Measurements from ENCODE around the gene MYBPC1.

The MYBPC1 gene

DNA sequence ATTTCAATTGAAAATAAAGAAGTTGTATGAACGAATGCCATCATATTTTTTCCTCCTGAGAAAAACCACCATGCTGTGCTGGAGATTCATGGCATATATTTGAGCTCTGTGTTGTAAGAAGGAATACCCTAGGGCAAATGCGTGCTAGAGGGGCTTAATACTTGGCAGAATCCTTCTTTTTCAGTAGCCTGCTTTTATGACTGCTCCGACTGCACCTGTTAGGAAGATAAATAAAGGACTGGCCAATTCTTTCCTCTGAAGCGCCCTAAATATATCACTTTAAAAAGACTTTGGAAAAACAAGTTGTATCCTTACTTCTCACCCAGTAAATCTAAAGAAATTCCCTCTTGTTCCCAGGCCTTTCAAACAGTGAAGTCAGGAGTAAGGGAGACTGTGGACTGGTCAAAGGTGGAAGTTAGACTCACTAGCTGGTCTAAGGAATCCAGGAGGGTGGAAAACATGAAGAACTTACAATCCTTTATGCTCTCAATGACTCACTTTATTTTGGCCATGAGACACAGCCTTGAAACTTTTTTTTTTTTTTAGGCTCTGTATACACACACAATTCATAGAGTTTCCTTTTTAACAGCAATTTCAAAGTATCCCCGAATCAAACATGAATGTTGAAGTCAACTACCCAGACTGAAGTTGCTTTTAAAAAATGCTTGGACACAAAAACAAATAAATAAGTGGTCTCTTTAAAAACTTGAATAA lies 5.2 kb downstream of the MYBPC1 start:
- no peak for DNase-seq

DNA sequence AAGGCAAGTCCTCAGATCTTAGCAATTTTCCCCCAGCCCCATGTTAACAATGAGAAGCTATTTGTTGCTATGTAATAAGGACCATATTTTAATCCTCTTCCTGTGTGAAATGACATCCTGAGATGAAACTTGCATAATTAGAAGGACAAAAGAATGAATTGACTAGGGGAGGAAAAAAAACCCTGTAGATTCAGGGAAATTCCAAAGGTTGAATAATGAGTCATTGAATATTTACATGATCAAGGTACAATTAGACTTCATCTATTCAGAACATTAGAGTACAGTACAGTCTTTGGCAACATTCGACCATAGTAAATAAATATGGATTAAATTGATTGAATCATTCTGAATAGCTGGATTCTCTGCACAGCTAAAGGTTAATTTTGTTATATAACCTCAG lies 9.4 kb downstream of the MYBPC1 start:
- DNase-seq, result no peak

DNA sequence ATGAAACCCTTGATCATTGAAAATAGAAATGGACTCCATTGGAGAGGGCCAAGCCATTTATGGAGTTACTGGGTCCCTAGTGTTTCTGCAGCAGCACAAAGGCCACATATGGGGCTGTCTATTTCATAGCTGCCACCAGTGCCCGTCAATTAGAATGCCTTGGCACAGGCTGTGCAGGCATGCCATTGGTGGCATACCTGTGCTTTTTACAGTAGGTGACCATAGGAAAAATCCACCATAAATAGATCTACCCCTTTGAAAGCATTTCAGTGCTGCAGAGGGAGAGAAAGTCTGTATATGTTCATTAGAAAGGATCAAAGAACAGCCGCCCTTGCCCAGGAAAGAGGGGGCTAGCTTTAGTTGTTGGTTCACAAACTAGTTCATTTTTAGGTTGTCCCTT lies 13.1 kb downstream of the MYBPC1 start:
- DNase-seq, result no peak

DNA sequence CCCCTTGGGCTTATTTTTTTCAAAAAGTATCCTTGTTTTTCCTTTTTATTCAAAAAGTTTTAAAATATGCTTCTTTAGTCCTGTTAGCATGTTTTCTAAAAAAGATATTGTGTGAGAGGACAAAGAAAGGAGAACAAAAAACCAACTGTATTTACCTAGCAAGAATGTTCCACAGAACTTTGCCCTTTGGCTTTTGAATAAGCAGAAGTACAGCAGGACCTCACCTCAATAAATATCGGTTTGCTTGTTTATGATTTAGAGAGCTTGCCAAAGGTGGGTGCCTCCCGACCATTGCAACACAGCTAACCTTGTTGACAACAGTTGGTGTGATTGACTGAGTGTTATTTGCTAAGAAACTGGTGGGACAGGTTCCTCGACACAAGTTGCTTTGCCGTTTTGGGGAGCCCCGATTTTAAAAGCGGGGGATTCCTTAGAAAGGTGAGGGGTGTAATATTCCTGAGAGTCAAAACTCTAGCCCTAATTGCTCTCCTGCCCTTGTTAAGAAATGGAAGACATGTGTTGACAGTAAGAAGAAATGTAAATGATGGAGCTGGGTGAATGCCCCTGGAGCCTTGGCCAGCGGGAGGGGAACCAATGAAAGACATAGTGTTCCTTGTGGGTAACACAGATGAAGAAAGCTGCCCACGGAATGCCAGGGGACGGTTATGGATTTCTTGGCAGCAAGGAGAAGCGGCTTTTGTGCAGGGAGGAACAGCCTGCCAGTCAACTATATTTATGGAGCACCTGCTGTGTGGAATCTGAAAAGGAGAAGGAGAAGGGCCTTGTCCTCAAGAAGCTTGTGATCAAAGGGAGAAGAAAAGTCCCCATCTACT lies 13.7 kb downstream of the MYBPC1 start:
- DNase-seq, result no peak

DNA sequence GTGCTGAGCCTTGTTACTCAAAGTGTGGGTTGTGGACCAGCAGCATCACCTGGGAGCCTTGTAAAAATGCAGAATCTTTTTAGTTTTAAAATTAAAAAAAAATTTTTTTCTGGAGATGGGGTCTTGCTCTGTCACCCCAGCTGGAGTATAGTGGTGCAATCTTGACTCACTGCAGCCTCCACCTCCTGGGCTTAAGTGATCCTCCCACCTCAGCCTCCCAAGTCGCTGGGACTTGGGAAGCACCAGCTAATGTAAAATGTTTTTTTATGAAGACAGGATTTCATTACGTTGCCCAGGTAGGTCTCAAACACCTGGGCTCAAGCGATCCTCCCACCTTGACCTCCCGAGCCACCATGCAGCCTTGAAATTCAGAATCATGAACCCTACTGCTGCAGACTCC lies 14.4 kb downstream of the MYBPC1 start:
- no peak for DNase-seq

DNA sequence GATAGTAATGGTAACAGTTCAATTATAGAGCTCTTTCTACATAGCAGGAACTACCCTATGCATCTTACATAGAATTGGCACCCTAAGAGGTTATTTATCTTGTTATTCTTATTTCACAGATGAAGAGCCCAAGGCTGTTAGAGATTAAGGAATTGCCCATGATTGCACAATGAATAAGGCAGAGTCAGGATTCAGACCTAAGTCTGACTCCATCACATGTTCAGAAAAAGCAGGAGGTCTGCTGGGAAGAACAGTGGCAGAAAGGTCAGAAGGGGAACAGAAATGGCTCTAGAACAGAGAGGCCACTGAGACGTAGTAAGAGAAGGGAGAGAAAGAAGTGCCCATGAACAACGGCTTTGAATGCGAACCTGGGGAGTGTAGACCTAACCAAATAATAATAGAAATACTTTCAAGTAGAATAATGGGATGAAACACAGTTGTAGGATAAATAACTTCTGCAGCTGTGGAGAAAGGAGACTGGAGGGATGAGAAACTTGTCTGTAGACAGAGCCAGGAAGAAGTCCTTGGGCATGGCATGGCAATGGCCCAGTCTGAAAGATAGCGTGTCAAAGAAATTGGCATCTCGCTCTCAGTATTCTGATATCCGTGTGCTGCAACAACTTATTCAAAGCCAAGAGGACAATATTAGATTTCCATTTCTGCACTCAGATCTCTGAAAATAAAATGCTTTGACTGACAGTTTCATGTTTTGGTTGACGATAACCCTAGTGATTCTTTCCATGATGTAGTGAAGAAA lies 17.6 kb downstream of the MYBPC1 start:
- DNase-seq, result no peak

DNA sequence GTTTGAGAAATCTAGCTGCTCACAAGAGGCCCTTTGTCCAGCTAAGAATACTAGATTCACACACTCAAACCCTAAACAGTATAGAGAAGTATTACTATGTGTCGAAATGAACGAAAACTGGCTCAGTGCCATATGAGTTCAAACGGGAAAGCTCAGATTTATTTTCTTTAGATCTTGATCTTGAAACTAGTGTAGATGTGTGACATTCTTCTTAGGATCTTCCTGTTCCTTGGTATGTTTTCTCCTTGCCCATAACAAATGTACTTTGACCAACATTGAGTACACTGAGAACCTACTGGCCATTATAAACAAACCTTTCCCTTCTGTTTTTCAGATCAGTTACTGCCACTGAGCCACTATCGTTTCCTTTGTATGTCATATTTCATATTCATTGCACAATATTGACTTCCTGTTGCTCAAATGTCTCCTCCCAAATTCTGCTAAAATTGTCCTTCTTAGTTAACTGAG lies 21.3 kb downstream of the MYBPC1 start:
- peak in 1 of 2 donors; percentile 30 for DNase-seq

DNA sequence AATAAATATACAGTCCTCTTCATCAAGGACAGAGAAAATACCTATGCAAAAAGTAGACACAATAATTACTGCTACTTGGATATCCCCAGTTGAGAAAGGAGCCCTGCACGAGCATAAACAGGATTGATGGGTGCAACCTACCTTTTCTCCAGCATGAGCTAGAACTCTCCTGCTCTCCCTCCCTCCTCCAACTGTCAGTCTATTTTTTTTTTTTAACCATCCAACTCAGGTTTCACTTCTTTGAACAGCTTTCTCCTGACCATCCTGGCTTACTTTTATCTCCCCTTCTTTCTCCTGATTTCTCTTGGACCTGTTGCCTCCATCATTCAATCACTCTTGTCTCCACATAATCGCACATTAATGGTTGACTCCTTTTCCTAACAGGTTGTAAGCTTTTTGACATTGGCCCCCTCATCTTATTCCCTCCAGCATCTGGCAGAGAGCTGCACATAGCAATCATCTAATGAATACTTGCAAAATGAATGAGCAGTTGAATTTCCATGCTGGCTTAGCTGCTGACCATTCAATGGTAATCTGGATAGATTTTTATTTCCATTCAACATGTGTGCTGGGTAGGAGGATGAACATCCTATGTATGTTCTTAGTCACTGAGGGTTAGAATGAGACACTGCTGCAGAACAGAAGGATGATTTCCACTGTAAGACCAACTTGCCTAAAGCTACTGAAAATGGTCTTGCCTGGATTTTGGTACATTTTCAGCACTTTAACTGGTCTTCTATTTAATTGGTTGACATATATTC lies 24.4 kb downstream of the MYBPC1 start:
- no peak for DNase-seq

DNA sequence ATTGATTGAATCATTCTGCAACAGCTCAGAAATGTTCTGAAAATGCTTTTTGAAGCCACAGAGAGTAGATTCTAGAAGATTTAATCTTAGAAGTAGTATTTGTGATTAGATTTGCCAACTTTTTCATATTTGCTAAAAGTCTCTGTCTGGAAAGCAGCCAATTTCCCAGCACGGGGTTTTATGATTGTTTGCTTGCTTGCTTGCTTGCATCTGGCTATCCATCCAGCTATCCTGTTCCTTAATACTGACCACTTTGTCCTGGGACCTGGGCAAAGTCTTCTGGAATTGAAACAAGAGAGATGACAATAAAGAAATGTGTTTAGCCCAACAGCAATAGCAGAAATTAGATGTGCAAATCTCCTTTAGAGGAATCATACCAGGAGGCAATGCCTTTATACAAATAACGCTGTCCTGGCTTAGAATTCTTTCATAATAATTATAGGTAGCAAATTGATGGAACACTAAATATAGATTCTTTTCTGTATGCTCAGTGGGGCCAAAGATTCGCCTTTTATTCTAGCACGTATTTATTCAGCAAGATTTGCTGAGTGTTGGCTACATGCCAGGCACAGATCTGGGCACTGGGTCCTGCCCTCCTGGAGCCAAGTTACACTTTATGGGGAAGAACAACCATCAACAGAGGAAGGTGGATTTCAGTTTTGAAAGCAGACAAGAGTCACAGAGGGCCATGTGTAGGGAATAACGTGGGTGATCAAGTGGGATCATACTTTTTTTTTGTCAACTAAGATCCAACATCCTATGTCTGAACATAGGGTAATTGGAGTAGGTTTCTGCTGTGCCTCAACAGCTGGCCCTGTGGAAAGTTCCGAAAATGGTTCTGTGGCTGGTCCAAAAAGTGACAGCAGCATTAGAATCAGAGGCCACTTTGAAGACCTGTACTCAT lies 25.3 kb downstream of the MYBPC1 start:
- no peak for DNase-seq

DNA sequence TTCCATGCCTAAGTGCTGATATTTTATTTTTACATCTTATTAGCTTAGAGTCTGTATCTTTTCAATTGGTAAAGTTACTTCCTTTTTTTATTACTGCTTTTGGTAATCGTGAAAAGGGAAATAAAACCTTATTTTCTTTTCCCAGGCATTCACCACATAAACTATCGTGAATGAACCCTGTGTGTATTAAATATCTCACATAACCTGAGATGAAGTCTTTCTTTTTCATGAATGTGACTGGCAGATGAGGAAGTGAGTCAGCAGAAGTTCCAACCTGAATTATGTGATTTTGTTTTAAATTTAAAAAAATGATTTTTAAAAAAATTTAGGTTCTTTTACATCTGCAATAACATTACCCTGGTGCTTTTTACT lies 26.0 kb downstream of the MYBPC1 start:
- no peak for DNase-seq

DNA sequence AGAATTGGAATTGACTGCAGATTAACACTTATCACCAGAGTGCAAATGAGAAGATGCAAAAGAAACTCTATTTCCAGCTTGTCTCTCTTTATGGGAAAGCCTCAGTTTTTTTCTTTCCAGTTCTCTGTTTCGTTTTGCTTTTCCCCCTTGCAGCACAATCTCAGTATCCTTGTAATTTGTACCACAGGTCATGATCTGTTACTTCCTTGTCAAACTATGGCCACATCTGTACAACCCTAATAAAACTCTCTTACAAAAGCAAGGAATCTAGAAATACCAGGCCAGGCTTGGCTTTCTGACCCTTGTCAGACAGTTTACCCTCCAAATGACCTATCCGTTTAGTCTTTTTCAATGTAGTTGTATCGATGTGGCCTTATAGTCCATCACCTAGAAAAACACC lies 33.9 kb downstream of the MYBPC1 start:
- no peak for DNase-seq

DNA sequence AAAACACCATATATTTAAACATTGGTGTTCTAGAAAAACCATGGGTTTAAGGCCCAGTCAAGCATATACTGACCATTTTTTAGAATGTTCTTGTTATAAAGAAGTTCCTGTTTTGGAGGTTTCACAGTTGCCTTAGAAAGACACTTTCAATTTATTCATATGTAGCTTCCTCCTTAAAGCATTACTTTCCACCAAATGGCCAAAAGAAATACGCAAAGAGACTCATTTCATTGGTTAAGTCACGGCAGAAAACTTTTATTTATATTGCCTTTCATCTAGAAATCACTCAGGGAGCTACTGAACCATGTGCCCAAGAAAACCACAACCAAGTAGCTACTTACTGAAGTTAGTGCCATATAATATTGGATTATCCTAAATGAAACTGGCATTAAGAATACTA lies 40.0 kb downstream of the MYBPC1 start:
- peak in 1 of 2 donors; percentile 9 for DNase-seq

DNA sequence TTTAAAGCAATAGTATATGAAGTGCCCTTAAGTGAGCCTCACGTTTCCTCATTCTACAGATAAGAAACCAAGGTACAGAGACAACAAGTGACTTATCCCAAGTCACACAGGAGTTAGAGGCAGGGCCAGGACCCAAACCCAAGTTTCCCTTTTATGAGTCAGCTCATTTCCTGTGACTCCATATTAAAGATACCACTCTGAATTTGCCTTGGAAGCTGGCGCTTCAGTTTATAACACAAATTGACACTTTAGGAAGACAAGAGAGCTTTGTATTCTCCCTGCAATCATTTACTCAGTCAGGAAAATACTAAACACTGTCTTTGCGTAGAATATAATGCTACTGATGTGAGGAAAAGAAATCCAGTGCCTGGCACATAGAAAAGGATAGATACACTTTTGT lies 43.2 kb downstream of the MYBPC1 start:
- no peak for DNase-seq

DNA sequence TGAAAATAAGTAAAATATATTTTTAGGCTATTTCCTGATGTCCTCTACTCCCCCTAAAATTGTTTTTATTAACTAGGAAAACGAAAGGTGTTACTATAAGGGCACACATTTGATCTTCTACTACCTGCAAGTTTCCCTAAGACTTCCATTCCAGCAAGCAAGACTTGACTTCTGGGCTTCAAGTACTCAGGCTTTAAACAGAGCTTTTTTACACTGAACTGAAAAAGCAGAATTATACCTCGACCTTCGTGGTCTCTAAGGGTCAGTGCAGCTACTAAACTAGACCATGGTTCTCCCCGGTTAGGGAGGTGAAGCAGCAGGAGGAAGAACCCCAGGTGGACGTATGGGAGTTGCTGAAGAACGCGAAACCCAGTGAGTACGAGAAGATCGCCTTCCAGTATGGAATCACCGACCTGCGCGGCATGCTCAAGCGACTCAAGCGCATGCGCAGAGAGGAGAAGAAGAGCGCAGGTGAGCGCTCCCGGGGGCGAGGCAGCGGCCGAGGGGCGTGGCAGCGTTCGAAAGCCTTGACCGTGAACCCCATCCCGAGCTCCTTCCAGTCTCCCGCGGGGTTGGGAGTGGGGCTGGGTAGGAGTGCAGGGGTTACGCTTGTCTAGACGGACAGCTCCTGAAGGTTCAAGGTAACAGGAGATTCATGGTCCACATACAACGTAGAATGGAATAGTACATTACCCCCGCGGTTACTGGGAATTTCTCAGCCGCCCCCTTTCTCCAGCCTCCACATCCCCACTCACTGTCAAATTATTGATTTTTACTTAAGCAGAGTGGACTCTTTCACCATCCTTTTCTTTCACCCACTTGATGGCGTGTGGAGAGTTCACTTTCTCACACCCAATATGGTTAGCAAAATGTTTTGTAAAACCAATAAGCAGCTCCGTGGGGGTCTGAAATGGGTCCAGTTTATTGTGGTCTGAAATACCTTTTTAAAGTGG lies 47.6 kb downstream of the MYBPC1 start:
- no peak for DNase-seq

DNA sequence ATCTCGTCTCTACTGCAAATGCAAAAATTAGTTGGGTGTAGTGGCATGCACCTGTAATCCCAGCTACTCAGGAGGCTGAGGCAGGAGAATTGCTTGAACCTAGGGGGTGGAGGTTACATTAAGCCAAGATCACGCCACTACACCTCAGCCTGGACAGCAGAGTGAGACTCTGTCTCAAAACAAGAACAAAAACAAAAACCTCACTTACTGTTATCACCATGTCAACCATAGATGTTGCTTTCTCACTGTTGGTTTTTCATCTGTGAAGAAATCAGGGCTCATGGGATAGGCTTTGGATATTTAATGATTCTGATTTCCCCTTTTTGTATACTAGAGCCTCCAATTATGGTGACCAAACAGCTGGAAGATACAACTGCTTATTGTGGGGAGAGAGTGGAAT lies 52.9 kb downstream of the MYBPC1 start:
- no peak for DNase-seq

DNA sequence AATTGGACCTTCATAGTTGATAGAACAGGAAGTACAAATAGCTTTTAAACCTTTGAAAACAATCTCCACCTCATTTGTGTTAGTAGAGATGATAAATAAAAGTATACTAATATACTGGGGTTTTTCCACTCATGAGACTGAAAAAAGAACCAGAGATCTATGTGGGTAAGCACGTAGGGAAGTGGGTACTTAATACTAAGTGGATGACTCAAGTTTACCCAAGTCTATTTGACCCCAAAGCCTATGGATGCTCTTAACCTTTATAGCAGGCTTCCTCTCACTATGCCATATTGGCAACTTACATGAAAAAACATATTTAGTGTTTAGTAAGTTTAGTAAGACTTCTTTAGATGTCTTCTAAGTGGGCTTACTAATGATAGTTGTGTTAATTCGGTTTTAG lies 53.4 kb downstream of the MYBPC1 start:
- no peak for DNase-seq

DNA sequence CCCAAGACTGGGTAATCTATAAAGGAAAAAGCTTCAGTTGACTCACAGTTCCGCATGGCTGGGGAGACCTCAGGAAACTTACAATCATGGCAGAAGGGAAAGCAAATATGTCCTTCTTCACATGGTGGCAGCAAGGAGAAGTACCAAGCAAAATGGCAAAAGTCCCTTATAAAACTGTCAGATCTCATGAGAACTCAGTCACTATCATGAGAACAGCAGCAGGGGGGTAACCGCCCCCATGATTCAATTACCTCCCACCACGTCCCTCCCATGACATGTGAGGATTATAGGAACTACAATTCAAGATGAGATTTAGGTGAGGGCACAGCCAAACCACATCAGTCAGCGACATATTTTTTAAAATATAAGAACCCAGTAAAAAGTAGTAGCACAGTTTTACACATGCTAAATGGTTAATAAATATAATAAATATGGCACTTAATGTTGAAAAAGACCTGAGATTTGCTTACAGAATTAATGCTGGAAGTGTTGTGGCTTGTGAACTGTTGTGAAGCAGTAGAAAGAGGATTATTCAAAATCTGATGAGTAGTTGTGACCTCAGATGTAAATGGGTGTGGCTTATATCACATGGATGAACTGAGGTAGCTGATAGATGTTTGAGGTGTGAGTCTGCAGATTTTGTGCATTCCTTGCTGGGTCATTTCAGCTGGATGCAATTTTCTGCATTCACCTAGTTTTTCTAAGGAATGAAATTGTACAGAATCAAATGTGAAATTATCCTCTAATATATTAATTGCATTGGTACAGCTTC lies 55.8 kb downstream of the MYBPC1 start:
- no peak for DNase-seq

DNA sequence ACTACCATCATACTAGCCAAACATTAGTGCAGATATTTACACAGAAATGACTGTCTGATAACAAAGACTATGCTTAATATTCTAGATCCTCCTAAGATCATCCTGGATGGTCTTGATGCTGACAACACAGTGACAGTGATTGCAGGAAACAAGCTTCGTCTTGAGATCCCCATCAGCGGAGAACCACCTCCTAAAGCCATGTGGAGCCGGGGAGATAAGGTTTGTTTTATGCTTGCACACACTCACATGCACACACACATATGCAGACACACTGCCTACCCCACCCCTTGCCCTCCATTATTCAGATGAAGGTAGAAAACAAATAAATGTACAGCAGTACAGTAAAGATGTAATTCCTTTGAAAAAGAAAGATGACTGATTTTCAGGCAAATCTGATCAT lies 58.3 kb downstream of the MYBPC1 start:
- DNase-seq, result no peak

DNA sequence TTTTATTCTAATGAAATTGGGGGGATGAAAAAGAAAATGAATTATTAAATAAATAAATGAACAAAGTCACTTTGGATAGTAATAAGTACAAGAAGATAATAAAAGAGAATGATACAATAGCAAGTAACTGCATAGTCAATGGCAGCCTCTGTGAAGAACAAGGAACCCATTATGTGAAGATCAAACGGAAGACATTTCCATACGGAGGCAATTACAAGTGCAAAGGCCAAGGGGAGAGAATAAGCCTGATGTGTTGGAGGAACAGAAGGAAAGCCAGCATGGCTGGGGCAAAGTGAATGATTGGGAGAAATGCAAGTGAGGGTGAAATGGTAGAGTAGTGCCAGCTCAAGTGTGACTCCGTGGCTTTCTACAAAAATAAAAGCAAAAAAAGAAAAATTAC lies 58.7 kb downstream of the MYBPC1 start:
- no peak for DNase-seq

DNA sequence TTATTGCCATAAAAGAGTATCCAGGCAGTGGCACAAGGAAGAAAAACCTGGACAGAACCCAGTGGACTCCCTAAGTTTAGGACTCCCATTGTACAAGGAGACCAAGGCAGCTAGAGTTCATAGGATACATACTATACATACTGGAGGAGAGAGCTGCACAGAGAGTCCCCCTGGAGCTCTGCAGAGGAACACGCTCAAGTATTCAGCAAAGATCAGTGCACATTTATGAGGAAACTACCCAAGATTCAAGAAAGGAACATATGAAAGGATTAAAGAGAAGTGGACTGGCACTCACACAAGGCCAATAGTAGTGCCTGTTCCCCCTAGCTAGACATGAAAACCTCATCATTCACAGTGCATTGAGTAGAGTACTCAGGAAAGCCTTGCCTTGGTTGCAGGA lies 59.7 kb downstream of the MYBPC1 start:
- no peak for DNase-seq

Data from bone marrow (tissue), 2 donors.